ENCODE data around the gene KIRREL3.

The KIRREL3 gene

DNA sequence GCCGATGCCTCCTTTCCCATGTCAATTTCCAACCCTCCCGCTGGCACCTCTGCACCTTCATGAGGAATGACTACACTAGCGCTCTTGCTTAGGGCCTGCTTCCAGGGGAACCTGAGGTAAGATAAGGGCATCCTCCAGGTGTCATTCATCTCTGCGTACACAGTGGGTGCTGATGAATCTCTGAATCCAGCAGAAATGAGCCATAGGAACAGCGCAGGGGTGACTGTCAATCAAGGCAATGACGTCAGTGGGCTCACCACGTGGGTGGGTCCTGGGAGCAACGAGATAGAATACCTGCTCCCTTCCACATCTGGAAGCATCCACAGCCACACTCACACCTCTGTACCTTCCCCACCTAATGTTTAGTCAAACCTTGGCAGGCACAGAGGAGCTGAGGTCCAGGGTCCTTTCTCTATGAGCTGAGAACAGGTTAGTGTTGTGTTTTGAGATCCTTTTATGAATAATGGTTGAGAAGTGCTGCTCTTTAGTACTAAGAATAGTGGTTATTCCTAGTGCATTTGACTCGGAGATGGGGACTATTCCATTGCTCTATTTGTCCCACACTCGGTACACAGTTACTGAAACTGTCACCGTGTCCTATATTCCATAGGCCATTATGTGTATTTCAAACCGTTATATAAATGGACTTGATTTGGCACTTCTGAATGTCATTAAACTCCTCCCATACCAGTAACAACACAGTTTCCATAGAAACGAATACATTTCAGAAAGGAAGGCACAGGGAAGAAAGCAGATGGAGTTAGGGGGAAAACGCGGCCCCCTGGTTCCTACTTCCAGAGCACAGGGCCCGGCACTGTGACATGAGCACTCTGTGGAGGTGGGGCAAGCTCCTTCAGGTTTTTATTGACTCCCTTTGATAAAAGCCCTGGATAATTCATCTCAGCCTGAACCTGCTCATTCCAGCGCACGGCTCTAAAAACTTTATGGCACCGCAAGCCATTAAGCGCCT lies 451.7 kb downstream of the KIRREL3 start:
- no peak for DNase-seq

GRCh38 chr11:126547691-126548090 lies 452.9 kb downstream of the KIRREL3 start:
- DNase-seq = no peak

DNA sequence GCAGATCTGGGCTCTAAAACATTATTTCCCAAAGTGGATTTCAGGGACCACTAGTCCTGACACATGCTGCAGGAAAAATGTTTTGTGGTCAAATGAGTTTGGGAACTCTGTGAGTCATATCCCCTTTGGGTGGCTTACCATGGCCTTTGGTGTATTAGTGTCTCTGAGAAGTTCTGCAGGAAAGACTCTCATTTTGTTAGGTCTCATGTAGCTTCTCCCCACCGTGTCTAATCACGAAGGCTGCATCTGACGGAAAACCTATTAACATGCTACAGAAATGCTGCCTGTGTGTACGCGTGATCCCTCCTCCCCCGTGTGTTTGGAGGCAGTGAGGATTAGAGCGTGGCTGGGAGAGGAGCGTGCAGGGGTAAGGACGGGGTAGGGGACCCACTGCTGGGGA lies 453.4 kb downstream of the KIRREL3 start:
- DNase-seq = no peak

DNA sequence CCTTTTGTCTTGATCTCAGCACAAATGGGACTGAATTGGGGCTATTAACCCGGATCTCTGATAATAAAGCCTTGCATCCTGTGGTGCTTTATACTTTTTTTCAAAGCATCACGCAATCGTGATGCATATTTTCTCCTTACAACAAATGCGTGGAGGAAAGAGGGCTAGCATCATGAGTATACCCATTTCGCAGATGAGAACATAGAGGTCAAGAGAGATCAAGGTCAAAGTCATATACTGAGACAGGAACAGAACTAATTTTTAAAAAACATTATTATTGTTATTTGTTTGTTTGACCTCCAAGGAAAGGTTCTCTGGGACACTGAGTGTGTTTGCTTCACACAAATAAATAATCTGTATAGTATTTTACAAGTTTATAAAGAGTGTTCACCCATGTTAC lies 453.9 kb downstream of the KIRREL3 start:
- DNase-seq = no peak

DNA sequence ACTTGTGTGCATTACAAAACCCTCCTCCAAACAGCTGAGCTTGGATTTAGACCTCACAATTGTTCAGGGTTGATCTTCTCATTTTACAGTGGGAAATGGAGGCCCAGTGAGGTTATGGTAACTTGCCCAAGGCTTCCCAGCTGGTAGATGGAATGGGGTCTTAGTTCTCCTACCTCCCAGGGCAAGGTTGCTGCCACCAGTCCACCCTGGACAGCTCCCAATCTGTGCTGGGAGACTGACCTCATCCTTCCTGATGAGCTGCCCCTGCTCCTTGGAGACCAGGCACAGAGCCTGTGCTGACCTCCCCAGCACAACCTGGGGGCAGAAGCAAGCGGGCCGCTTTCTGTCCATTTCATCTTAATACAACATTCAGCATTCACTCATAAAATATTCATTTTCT lies 454.4 kb downstream of the KIRREL3 start:
- DNase-seq = no peak

DNA sequence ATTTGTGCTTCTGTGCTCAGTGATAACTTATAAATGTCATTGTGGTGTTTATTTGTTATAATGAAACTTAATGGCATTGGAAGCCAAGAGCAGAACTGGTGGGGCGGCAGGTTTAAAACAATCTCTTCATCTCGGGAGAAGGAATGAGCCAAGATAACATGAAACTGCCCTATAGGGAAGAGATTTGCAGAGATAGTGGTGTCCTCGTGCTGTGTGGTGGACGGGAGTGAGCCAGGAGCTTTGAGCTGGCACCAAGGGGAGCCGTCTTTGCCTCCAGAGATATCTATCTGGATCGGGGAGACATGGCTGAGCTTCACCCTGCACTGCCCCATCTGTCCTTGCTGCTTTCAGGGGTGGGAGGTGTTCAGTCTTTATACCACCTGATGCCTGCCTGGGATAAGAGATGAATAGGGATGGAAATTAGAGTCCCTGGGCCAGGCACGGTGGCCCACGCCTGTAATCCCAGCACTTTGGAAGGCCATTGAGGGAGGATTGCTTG lies 455.5 kb downstream of the KIRREL3 start:
- no peak for DNase-seq

- no peak for DNase-seq
These were observed 456.2 kb downstream of the KIRREL3 start for GRCh38 chr11:126544108-126545056.

DNA sequence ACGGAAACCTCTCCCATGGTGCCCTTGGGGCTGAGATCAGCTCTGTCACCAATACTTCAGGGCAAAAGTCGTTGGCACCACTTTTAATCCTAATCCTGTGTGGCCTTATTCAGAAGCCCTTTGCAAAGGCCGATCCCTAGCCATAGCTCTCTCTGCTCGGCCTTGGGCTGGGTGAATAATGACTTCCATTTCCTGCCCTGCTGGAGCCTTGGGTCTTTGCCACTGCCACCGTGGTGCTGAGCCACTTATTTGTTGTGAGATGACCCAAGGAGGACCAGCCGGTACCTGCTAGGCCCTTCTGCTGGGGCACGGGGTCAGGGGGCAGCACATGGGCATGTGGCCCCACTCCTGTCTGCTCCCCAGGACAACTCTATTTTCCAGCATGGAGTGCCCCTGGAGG lies 456.9 kb downstream of the KIRREL3 start:
- DNase-seq = no peak

GRCh38 chr11:126542334-126543015 lies 458.1 kb downstream of the KIRREL3 start:
- DNase-seq = no peak

DNA sequence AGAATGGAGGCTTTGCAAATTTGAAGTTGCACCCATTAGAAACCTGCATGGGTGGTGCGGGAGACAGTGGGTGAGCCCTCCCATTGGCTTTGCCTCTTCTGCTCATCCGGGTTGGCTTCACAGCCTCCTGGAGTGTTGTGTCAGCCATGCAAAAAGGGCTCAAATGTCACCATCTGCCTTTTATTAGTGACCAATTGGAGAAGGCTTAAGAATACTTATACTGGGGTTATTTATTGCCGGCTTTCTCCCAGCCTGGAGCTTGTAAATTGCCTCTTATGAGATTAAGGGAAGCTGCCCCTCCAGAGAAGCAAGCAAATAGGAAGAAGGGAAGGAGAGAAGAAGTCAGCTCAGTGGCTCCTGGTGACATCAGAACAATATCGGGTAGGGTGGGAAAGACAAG lies 462.5 kb downstream of the KIRREL3 start:
- DNase-seq = no peak

- no peak for DNase-seq
These were observed 463.1 kb downstream of the KIRREL3 start for GRCh38 chr11:126537492-126537891.

DNA sequence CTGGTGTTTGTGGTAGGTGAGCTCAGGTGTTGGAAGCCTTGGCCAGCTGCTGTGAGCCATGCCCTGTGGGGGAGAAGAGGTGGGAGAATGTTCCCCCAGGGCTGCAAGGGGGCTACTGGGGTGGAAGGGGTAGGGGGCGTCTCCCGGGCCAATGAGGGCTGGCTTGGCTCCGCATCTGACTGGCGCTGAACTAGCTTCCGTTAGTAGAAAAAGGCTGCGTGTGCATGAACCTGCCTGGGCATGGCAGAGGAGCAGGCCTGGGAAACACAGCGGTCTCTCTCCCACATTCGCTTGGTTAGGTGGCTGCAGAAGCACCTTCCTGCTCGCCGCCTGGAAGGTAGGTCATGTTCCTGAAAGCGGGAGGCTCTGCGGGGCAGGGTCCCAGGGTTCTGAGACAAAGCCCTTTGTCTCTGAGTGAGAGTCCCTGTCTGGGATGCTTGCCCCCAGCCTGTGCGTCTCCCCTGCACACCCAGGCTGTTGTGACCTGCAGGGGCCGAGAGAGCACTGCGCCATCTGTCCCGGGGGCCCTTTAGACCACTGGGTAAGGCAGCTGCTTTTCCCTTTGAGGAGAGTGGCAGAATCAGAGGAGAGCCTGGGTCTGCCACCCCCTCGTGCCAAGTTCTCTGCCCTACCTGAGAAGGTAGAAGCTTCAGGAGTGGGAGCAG lies 466.3 kb downstream of the KIRREL3 start:
- no peak for DNase-seq

DNA sequence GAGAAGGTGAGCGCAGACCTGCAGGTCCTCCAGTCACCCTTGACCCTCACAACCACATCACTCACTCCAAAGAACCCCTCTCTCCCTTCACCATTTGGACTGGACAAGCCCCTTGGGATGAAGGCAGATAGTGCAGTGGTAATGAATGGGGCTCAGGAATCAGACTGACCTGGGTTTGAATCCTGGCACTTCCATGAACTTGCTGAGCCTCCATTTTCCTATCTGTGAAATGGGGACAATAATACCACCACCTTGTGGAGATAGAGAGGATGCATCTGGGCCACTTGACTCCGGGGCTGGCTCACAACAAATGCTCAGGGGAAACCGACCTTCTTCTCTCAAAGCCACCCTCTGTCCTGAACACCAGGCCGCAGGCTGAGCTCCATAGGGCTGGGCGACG lies 467.0 kb downstream of the KIRREL3 start:
- no peak for DNase-seq

GRCh38 chr11:126530416-126530815 lies 470.2 kb downstream of the KIRREL3 start:
- no peak for DNase-seq

- no peak for DNase-seq
These were observed 471.5 kb downstream of the KIRREL3 start for GRCh38 chr11:126529037-126529436.

DNA sequence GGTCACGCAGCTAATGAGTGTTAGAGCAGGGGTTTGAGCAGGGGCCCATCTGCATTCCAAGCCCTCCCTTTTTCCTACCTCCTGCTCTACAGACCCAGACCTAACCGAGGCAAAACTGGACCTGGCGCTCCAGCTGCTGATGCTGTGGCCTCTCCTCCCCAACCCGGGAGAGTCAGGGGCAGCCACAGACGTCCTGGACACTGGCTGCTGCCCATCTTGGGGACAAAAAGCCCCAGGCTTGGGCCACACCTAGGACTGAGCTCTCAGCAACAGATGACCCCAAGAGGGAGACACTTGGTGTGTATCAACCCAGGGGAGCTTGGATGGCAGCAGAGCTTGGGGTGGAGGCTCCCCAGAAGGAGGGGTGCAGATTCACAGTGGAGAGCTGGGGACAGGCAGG lies 472.5 kb downstream of the KIRREL3 start:
- DNase-seq = no peak

DNA sequence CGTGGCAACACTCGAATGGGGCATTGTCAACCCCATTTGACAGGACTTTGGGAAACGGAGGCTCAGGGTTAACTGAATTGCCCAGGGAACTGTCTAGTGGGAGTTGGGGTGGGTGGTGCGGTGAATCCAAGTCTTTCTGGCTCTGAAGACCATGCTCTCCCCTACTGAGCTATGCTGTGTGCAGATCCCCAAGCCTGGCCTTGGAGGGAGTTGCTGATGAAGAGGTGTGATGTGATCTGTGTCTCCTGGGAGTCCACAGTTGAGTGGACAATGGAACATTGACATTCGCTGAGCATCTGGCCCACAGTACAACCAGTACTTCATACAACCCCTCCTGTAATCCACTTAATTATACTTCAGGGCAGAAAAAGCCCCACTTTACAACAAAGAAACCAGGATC lies 472.9 kb downstream of the KIRREL3 start:
- no peak for DNase-seq

GRCh38 chr11:126526471-126526870 lies 474.1 kb downstream of the KIRREL3 start:
- no peak for DNase-seq

- DNase-seq = no peak
These were observed 474.9 kb downstream of the KIRREL3 start for GRCh38 chr11:126525702-126526101.

GRCh38 chr11:126525216-126525615 lies 475.4 kb downstream of the KIRREL3 start:
- DNase-seq = no peak

DNA sequence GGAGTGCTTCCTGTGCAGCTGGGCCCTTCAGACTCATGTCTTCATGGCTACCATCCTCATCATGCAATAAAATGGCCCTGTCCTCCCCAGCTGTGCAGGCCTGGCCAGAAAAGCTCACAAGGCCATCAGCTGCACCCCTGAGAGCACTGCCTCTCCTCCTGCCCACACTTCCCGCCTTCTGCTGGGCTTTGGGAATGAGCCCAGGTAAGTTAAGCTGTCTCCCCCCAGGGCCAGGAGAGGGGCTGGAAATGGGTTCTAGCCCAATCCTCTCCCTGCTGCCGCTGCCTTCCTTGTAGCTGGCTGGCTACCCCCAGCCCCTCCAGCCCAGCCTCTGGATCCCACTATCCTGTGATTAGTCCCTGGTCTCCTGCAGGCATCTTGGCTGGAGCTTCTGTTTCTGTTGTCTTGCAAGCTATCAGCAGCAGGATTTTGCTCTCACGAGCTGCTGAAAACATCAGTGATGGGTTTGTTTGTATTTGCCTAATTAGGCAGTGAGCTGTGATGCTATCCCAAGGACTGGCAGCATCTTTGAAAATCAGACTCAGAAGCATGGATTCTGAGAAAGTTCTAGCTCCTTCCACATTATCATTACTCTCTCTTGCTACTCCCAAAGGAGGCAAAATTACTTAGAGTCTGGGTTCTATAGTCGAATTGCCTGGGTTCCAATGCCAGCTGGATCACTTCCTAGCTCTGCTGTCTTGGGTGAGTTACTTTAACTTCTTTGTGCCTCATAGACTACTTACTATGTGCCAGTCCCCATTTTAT lies 476.9 kb downstream of the KIRREL3 start:
- no peak for DNase-seq

All from T-helper 9 cell (primary cell).